Endothelial cell (in vitro differentiated cells): ENCODE measurements around the gene PDK2. TPM values are rescaled to one million over a fixed set of nuclear protein-coding genes. Genes with fewer than 3 reads are reported as not detected.
A peak's percentile ranks its signal among the peaks of the same experiment; 100 is the strongest.

Experiments
- DNase-seq: peaks from one replicate; pipeline ENCODE4 v3.0.0; 2021; ENCODE audit warnings: low spot score
- H3K27ac Mint-ChIP-seq: one replicate; pipeline ENCODE4 v1.8.0; 2021; ENCODE audit warnings: mixed read lengths, inconsistent platforms; ENCODE audit not compliant: unreplicated experiment
- H3K27me3 Mint-ChIP-seq: one replicate; pipeline ENCODE4 v1.8.0; 2021; ENCODE audit warnings: mild to moderate bottlenecking, moderate library complexity, mixed read lengths, inconsistent platforms; ENCODE audit not compliant: unreplicated experiment
- H3K36me3 Mint-ChIP-seq: one replicate; pipeline ENCODE4 v1.8.0; 2021; ENCODE audit warnings: mild to moderate bottlenecking, low read depth, mixed read lengths, inconsistent platforms; ENCODE audit not compliant: unreplicated experiment
- H3K4me1 Mint-ChIP-seq: one replicate; pipeline ENCODE4 v1.8.0; 2021; ENCODE audit warnings: mild to moderate bottlenecking, mixed read lengths, inconsistent platforms; ENCODE audit not compliant: unreplicated experiment
- H3K4me3 Mint-ChIP-seq: one replicate; pipeline ENCODE4 v1.8.0; 2021; ENCODE audit warnings: mild to moderate bottlenecking, mixed read lengths, inconsistent platforms; ENCODE audit not compliant: unreplicated experiment
- H3K9me3 Mint-ChIP-seq: one replicate; pipeline ENCODE4 v1.8.0; 2021; ENCODE audit warnings: mixed read lengths, inconsistent platforms; ENCODE audit not compliant: unreplicated experiment
- total RNA-seq: library from RNA; stranded (reverse); fragmentation: NEBNext Ultra II Directional; extraction: Animal tissue kit (Norgen Biotek cat#: 25700); gene quantifications from one replicate; pipeline ENCODE4 v1.2.1, GENCODE V29; 2021; ENCODE audit not compliant: unreplicated experiment
- TF ChIP-seq, protein P1 (sequence below): fragments of 200-600 bp; sonication (generic); IDR thresholded peaks from one replicate; pipeline ENCODE4 v1.5.0; 2021; ENCODE audit warnings: antibody characterized with exemption; ENCODE audit not compliant: unreplicated experiment

Gene PDK2
- total RNA-seq, 1 donor from 2014 or later: 37.1 TPM

DNA sequence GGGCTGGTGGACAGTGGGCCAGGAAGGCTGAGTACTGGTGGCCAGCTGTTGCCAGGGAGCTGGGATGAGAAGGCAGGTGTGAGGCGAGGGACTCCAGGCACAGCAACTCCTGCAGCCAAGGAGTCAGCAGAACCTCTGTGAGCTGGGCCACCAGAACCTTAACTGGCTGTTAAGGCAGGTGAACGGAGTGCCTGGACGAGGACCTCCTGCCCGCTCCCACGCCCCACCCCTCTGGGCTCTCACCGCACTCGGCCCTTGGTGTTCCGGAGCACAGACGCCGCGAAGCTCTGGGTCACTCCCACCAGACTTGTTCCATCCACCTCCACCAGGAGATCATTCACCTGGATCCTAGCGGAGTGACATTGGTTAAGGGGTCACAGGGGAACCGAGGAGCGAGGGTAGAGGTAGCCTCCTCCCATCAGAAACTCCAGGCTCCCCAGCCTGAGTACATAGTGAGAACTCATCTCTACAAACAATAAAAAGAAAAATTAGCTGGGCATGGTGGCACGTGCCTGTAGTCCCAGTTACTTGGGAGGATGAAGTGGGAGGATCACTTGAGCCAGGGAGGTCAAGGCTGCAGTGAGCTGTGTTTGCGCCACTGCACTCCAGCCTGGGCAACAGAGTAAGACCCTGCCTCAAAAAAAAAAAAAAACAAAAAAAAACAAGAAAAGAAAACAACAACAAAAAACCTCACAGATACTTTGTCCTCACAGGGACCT lies 46.0 kb downstream of the PDK2 start:
- peaks cover 77% of the 10 kb centered on the region for H3K36me3 Mint-ChIP-seq

DNA sequence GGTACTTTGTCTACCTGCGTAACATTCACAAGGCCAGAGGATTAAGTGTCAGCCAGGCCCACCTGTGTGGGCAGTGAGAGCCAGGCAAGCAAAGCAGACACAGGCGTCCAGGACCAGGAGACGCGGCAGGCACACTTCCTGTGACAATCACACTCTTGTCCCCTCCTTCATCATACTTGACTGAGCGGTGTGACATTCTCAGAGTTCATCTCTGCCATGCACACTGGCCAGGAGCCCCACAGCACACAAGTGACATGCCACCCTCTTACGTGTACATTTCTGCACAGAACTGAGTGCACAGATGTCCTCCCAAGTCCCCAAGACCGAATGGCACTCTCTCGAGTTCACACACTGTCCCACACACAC lies 46.6 kb downstream of the PDK2 start:
- peak overlapping the region; percentile 65 for H3K4me3 Mint-ChIP-seq
- peaks cover 72% of the 10 kb centered on the region for H3K36me3 Mint-ChIP-seq
- peak overlapping the region; percentile 45 for H3K27ac Mint-ChIP-seq
- H3K9me3 Mint-ChIP-seq: no peaks in the 10 kb centered on the region
- peaks cover 71% of the 10 kb centered on the region for H3K4me1 Mint-ChIP-seq
- TF ChIP-seq, protein P1, sequence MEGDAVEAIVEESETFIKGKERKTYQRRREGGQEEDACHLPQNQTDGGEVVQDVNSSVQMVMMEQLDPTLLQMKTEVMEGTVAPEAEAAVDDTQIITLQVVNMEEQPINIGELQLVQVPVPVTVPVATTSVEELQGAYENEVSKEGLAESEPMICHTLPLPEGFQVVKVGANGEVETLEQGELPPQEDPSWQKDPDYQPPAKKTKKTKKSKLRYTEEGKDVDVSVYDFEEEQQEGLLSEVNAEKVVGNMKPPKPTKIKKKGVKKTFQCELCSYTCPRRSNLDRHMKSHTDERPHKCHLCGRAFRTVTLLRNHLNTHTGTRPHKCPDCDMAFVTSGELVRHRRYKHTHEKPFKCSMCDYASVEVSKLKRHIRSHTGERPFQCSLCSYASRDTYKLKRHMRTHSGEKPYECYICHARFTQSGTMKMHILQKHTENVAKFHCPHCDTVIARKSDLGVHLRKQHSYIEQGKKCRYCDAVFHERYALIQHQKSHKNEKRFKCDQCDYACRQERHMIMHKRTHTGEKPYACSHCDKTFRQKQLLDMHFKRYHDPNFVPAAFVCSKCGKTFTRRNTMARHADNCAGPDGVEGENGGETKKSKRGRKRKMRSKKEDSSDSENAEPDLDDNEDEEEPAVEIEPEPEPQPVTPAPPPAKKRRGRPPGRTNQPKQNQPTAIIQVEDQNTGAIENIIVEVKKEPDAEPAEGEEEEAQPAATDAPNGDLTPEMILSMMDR: no peak
- H3K27me3 Mint-ChIP-seq: peaks cover 29% of the 10 kb centered on the region
- no peak for DNase-seq

More for the DNA sequence above, 46.0 kb downstream of the PDK2 start:
- H3K4me3 Mint-ChIP-seq: peak overlapping the region; percentile 81
- no peak for DNase-seq
- TF ChIP-seq, protein P1: no peak
- H3K27me3 Mint-ChIP-seq: peaks cover 27% of the 10 kb centered on the region
- no peaks in the 10 kb centered on the region for H3K9me3 Mint-ChIP-seq
- H3K4me1 Mint-ChIP-seq: peaks cover 66% of the 10 kb centered on the region
- H3K27ac Mint-ChIP-seq: peak overlapping the region; percentile 82

DNA sequence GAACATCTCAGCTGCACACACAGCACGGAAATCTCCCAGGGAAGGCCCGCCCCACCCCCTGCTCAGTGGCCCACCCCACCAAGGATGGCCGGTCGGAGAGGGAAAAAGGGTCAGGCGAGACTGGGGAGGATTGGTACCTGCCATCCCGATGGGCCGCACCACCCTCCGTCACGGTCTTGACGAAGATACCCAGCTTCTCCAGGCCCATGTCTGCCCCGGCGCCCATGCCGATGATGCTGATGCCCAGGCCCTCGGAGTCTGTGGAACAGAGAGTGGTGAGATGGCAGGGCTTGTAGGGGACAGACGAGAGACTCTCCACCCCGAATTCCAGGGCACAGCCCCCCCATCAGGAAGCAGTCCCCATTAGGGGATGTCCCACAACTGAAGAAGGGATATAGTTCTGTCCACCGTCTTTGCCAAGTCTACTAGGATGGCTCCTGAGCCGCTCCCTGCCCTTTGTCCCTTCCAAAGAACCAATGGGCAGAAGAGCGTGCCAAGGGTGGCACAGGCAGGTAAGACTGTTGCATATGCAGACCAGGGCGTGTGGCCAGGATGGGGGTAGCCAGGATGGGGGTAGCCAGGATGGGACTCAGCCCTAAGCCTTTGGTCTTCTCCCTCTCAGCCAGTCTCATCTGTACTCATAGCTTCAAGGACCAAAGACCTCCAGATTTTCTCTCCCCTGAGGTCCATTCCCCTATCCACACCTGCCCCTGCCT lies 48.5 kb downstream of the PDK2 start:
- peaks cover 29% of the 10 kb centered on the region for H3K27me3 Mint-ChIP-seq
- no peak for DNase-seq
- H3K36me3 Mint-ChIP-seq: peaks cover 57% of the 10 kb centered on the region
- TF ChIP-seq, protein P1: no peak
- peaks cover 86% of the 10 kb centered on the region for H3K4me1 Mint-ChIP-seq
- H3K4me3 Mint-ChIP-seq: peak overlapping the region; percentile 84
- no peaks in the 10 kb centered on the region for H3K9me3 Mint-ChIP-seq
- peak overlapping the region; percentile 54 for H3K27ac Mint-ChIP-seq

DNA sequence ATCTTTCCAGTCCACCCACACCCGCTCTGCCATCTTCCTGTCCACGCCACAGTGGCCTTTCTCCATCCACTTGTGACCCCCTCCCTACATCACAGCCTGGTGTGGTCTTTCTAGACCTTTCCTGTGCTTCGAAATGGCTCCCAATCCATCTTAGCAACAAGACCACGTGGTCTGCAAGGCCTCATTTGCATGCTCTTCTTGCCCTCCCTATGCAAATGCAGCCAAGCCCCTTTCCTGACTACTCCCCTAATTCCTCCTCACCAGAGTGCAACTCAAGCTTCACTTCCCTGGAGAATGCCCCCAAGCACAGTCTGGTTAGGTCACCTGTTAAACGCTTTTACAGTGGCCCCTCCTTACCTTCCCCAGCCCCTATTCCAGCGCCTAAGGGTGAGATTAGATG lies 49.2 kb downstream of the PDK2 start:
- peak overlapping the region; percentile 84 for H3K4me3 Mint-ChIP-seq
- peak overlapping the region; percentile 54 for H3K27ac Mint-ChIP-seq
- no peaks in the 10 kb centered on the region for H3K9me3 Mint-ChIP-seq
- peaks cover 27% of the 10 kb centered on the region for H3K27me3 Mint-ChIP-seq
- no peak for DNase-seq
- H3K36me3 Mint-ChIP-seq: peaks cover 51% of the 10 kb centered on the region
- peaks cover 85% of the 10 kb centered on the region for H3K4me1 Mint-ChIP-seq
- TF ChIP-seq, protein P1: no peak
